DMS79 (cell line): ENCODE measurements around the gene TGM5.
"Not testable (repeated sequence)": the region's sequence is repeated elsewhere in the genome, so short reads cannot be mapped to it uniquely, and the experiment has no call there.

Experiments used
- DNase-seq: peaks from one replicate; lab custom pipeline; 2025; lab: John Stamatoyannopoulos, UW

The TGM5 gene

GRCh38 chr15:43218908-43219706 is 47.6 kb downstream of the TGM5 start:
- no peak for DNase-seq

DNA sequence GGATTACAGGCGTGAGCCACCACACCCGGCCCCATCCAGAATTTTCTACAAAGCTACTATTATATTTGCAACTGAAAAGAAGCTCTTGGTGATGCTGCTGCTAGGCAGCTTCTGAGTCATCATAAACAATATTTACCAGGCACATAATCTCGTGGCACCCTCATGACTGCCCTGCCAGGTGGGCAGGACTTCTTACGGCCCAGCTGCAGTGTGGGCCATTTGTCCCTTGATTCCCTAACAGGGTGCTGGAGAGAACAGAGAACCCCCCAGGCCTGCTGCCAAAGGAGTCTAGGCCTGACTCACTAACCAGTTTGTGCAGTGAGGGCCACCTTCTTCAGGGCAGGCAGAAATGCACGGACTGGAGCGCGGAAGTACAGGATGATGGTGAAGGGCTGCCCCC is 50.8 kb downstream of the TGM5 start:
- no peak for DNase-seq

GRCh38 chr15:43214592-43215295 is 52.0 kb downstream of the TGM5 start:
- no peak for DNase-seq

DNA sequence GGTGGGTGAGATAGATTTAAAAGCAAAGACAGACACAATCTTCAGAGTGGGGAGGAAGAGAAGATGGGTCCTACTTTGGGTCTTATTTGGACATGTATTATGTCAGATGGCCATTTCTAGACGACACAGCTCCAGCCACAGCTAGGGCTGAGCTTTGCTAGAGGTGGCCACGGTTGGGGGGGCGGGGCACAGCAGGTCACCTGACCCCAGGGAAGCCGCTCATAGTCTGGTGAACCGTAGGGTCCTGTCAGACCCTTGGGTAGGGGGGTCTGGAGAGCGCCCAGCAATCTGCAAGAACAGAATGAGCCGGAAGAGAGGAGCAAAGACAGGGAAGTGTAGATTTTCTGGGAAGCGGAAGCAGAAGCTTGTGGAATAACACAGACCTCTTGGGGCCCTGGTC is 52.6 kb downstream of the TGM5 start:
- no peak for DNase-seq

- DNase-seq, result no peak
Measured at GRCh38 chr15:43213466-43213865, 53.3 kb downstream of the TGM5 start.

DNA sequence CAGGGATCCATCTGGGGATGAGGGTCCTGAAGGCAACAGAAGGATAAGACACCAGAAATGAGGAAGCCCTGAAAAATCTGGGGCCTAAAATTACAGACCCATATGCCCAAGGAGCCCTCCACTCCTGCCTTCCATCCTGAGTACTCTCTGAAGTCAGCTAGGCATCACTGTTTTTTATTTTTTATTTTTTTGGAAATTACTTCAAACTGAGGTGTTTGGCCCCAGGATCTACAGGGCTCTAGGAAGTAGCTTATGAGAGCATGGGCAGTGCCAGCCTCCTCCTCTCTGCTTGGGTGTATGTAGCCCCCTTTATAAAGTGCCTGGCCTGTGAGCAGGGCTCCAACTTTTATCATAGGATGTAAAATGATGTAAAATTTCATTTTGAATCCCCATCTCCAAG is 53.8 kb downstream of the TGM5 start:
- DNase-seq, result no peak

- DNase-seq, result no peak
Measured at GRCh38 chr15:43212299-43212698, 54.4 kb downstream of the TGM5 start.

DNA sequence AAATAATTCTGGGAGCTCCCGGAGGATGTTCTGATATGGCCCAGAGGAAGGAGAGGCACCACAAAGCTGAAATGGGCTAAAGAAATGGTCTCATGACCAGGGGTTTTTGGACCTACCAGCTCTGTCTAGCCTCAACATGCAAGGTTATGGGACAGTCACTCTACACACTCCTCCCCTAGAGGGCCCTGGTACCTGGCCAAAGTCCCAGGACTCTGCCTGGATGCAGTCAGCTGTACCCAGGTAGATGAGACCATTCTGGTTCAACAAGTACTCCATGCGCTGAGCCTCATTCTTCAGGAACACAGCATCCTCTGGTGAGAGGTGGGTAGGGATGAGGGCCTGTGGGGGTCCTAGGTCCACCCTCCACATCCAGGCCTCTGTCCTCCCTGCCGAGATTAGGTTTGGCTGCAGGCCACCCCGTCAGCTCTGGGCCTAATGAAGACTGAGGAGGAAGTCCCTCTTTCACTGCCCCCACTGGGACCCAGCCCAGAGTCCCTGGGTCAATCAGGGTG is 55.4 kb downstream of the TGM5 start:
- no peak for DNase-seq

DNA sequence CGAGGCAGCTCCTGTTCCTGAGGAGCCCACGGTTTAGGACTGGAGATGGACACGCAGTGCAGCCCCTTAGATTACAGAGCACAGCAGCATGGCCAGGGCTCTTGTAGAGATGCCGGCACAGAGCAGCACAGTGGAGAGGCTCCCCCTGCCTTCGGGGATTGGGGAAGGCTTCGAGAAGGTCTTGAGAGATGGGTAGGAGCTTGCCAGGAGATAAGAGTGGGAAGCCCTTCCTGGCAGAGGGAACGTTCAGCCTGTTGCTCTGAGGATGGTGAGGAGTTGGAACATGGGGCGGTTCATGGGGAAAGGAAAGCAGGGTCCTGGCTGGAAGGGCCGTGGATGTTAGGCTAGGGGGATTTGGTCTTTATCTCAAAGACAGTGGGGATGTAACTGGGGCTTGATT is 55.9 kb downstream of the TGM5 start:
- DNase-seq, result no peak

DNA sequence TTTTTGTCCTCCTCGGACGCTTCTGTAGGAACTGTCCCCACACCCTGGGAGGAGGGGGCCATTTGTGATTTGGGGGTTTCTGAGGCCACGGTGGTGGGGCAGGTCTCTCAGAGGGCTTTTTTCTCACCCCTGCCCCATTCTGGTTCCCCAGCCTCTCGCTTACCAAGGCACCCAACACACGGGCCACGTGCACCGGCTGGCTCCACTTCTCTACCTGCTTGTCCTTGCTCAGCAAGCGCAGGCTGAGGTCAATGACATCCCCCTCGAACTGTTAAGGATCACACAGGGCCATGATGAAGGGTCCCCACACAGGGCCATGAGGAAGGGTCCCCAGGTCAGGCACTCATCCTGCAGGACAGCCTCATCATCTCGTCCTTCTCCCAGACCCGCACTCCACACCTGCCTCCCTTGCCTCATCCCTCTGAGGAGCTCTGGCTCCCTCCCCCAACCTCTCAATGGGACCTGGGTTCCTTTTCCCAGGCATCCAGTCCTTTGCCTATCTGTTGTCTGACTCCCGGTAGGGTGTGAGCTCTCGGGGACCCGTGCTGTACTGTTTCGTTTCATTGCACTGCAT is 56.5 kb downstream of the TGM5 start:
- no peak for DNase-seq

GRCh38 chr15:43209059-43209824 is 57.5 kb downstream of the TGM5 start:
- no peak for DNase-seq

DNA sequence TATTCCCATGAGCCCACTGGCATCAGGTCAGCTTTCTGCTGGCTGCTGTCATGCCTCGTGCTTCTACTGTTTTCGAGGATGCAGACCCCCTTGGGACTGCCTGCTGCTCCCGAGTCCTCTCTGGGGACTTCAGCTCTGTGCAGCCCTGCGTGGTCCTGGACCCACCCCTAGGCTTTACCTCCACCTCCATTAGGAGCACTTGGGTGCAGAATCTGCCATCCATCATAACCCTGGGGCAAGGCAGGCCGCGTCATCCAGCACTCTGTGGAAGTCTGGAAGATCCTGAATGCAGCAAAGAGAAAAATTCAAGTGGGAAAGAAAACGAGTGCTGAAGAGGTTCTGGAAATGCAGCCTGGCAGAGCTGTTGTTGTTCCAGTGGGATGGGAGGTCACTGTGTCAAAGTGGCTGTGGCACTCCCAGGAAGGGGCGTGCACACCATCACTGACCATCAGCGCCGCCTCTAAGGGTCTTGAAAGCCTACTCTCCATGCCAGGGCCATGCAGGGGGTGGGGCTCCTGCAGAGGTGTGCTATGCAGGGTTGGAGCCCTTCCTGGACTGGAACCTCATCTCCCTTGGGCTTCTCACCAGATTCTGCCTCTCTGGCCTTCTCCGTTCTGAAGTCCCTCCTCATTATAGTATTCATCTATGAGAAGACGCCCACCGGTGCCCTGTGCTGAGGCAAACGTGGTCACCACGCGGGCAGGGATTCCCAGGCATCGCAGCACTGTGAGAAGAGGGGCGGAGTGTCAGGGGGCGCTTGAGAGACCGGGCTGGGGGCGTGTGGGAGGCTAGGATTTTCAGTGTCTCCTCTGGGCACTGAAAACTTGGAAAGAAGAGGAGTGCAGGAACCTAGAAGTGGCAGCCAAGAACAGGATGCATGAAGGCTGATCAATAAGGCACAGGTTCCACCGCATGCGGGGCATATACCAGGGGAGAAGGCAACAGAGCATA is 58.4 kb downstream of the TGM5 start:
- DNase-seq, result no peak

DNA sequence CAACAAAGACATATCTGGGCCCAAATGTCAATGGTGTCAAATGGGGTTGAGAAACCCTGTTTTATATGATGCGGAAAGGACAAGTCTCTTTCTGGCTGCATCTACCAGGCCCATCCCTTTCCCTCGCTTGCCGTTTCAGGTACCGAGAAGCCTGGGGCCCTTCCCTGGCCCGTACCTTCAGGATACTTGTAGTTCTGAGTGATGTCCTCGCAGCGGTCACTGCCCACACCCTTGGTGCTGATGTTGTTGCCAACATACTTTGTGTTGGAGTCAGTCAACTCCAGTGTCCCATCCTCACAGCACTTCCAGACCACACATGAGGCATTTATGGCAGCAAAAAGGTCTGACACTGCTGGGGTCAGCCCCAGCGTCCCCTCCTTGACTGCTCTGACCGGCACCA is 59.7 kb downstream of the TGM5 start:
- DNase-seq, result no peak

GRCh38 chr15:43206054-43206453 is 60.7 kb downstream of the TGM5 start:
- DNase-seq, result no peak

- no peak for DNase-seq
Measured at GRCh38 chr15:43204016-43204901, 62.5 kb downstream of the TGM5 start.

GRCh38 chr15:43199945-43200488 is 66.7 kb downstream of the TGM5 start:
- no peak for DNase-seq

- DNase-seq, result no peak
Measured at GRCh38 chr15:43198992-43199391, 67.7 kb downstream of the TGM5 start.

- DNase-seq, result not testable (repeated sequence)
Measured at GRCh38 chr15:43198556-43198955, 68.2 kb downstream of the TGM5 start.

DNA sequence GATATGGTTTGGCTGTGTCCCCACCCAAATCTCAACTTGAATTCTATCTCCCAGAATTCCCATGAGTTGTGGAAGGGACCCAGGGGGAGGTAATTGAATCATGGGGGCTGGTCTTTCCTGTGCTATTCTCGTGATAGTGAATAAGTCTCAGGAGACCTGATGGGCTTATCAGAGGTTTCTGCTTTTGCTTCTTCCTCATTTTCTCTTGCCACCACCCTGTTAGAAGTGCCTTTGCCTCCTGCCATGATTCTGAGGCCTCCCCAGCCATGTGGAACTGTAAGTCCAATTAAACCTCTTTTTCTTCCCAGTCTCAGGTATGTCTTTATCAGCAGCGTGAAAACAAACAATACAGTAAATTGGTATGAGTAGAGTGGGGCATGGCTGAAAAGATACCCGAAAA is 69.0 kb downstream of the TGM5 start:
- DNase-seq, result not testable (repeated sequence)
